Caco-2 (cell line): Measurements from ENCODE around the gene RHBDF1. TPM values are rescaled to one million over a fixed set of nuclear protein-coding genes. Genes with fewer than 3 reads are reported as not detected.

Experiments
- BruUV-seq: library from RNA; stranded (reverse); fragments of 400-500 nt; replicated peaks from 2 replicates; lab custom pipeline; 2021; lab: Mats Ljungman, UMichigan
- CTCF ChIA-PET: fragments of 300-600 bp; sonication (Branson Sonifier 250); formaldehyde crosslinking; loops from one replicate; lab custom pipeline; 2022; ENCODE audit warnings: antibody characterized with exemption; lab: Charles Lee
- POLR2A ChIA-PET: fragments of 300-600 bp; sonication (Branson Sonifier 250); formaldehyde crosslinking; loops from one replicate; lab custom pipeline; 2022; ENCODE audit warnings: antibody characterized with exemption; lab: Charles Lee
- DNase-seq, 2 experiments: peaks; one replicate each; pipeline versions ENCODE4 v3.0.0 to v3.0.0-alpha.2; 2020 to 2022
- H3K27me3 ChIP-seq: replicated peaks from 2 replicates; pipeline ENCODE4 v1.6.0; 2011; ENCODE audit warnings: low read length; ENCODE audit not compliant: control insufficient read depth, insufficient read depth
- H3K36me3 ChIP-seq: 2 replicates; pipeline ENCODE4 v1.5.1; 2011; ENCODE audit warnings: low read length; ENCODE audit not compliant: control insufficient read depth, insufficient read depth
- H3K4me1 ChIP-seq: fragments of 250-450 bp; sonication (Bioruptor Pico); 2 replicates; pipeline ENCODE4 v1.5.1; 2020; ENCODE audit warnings: mild to moderate bottlenecking
- H3K4me3 ChIP-seq: 2 replicates; pipeline ENCODE4 v1.5.1; 2011; ENCODE audit warnings: low read depth, mild to moderate bottlenecking, control low read depth, low read length
- H3K9me3 ChIP-seq: fragments of 250-450 bp; sonication (Bioruptor Pico); 2 replicates; pipeline ENCODE4 v1.5.1; 2020; ENCODE audit warnings: mild to moderate bottlenecking, moderate library complexity
- H3K27ac Mint-ChIP-seq: one replicate; pipeline ENCODE4 v1.8.0; 2022; ENCODE audit warnings: mixed read lengths; ENCODE audit not compliant: unreplicated experiment
- H3K27me3 Mint-ChIP-seq: one replicate; pipeline ENCODE4 v1.8.0; 2022; ENCODE audit warnings: mixed read lengths; ENCODE audit not compliant: insufficient read depth, unreplicated experiment
- H3K36me3 Mint-ChIP-seq: one replicate; pipeline ENCODE4 v1.8.0; 2022; ENCODE audit warnings: mild to moderate bottlenecking, mixed read lengths; ENCODE audit not compliant: insufficient read depth, unreplicated experiment
- H3K4me1 Mint-ChIP-seq: one replicate; pipeline ENCODE4 v1.8.0; 2022; ENCODE audit warnings: low read depth, mixed read lengths; ENCODE audit not compliant: unreplicated experiment
- H3K4me3 Mint-ChIP-seq: one replicate; pipeline ENCODE4 v1.8.0; 2022; ENCODE audit warnings: mild to moderate bottlenecking, moderate library complexity, mixed read lengths; ENCODE audit not compliant: unreplicated experiment
- H3K9me3 Mint-ChIP-seq: one replicate; pipeline ENCODE4 v1.8.0; 2022; ENCODE audit warnings: mixed read lengths; ENCODE audit not compliant: unreplicated experiment
- CTCF ChIP-seq, 2 experiments: fragments of 200-600 bp in 1 of 2; IDR thresholded peaks; 1 replicate in 1 of 2; 2 replicates in 1 of 2; pipeline versions ENCODE4 v1.5.1 to v1.8.0; 2011 to 2022; ENCODE audit warnings: antibody characterized with exemption in 1 of 2, control low read depth in 1 of 2, inconsistent platforms in 1 of 2, low read depth in 1 of 2, low read length in 1 of 2, mild to moderate bottlenecking in 1 of 2, moderate library complexity in 1 of 2; ENCODE audit not compliant: insufficient read depth in 1 of 2, severe bottlenecking in 1 of 2, unreplicated experiment in 1 of 2
- intact Hi-C: fragments of 100-400 bp; cut with micrococcal nuclease; formaldehyde crosslinking; loops from one replicate; pipeline ENCODE4 v1.10.0; 2022; ENCODE audit not compliant: unreplicated experiment
- total RNA-seq: library from RNA; stranded (reverse); gene quantifications from 2 replicates; pipeline ENCODE4 v1.2.3, GENCODE V29; 2022

The RHBDF1 gene
- total RNA-seq, 1 experiment from 2014 or later = 62.3 TPM

- Mint-ChIP-seq H3K27ac (no peak overlapping the region), H3K27me3 (no peaks in the 10 kb centered on the region), H3K9me3 (no peaks in the 10 kb centered on the region), H3K36me3 (peaks cover 10% of the 10 kb centered on the region), H3K4me3 (no peak overlapping the region), H3K4me1 (peaks cover 5% of the 10 kb centered on the region)
- no peaks in the 10 kb centered on the region; the same call in 1 of the 2 replicates for H3K36me3 ChIP-seq
- intact Hi-C loops = no loop called here
- ChIA-PET POLR2A (no interaction called here), CTCF (interaction anchor here (3.1 kb wide), 1 partner anchor 29 kb away, joined by 37 read pairs; no protein-coding TSS in a partner anchor)
- no peaks in the 10 kb centered on the region for H3K9me3 ChIP-seq
- no peaks in the 10 kb centered on the region for H3K27me3 ChIP-seq
- TF ChIP-seq CTCF (IDR thresholded peaks at IDR 0.05; ENCODE audit: insufficient read depth in 1 of 2, low read depth in 1 of 2, low read length in 1 of 2, severe bottlenecking in 1 of 2, unreplicated experiment in 1 of 2) = no peak
- no TSS peak for BruUV-seq
- no peak for DNase-seq
- H3K4me3 ChIP-seq = no peak overlapping the region
- H3K4me1 ChIP-seq = peaks cover 19% of the 10 kb centered on the region
These were observed 4.3 kb downstream of the RHBDF1 start for GRCh38 chr16:67884-68789.

- Mint-ChIP-seq H3K9me3 (no peaks in the 10 kb centered on the region), H3K27me3 (no peaks in the 10 kb centered on the region), H3K4me1 (no peaks in the 10 kb centered on the region), H3K36me3 (peaks cover 12% of the 10 kb centered on the region), H3K4me3 (no peak overlapping the region), H3K27ac (no peak overlapping the region)
- Histone ChIP-seq H3K27me3 (no peaks in the 10 kb centered on the region), H3K36me3 (no peaks in the 10 kb centered on the region; the same call in 1 of the 2 replicates), H3K4me3 (no peak overlapping the region), H3K4me1 (peaks cover 13% of the 10 kb centered on the region), H3K9me3 (no peaks in the 10 kb centered on the region)
- ChIA-PET POLR2A (no interaction called here), CTCF (interaction anchor here (3.1 kb wide), 1 partner anchor 30 kb away, joined by 37 read pairs; no protein-coding TSS in a partner anchor)
- BruUV-seq = no TSS peak
- no peak for DNase-seq
- intact Hi-C loops = no loop called here
- no peak for TF ChIP-seq CTCF (IDR thresholded peaks at IDR 0.05; ENCODE audit: insufficient read depth in 1 of 2, low read depth in 1 of 2, low read length in 1 of 2, severe bottlenecking in 1 of 2, unreplicated experiment in 1 of 2)
These were observed 5.1 kb downstream of the RHBDF1 start for GRCh38 chr16:67183-67791.
